Testis (tissue), 2 donors: ENCODE data around the gene SIGLEC14.

Experiments used
- CTCF ChIP-seq, 3 experiments: fragments of 450-650 bp in 2 of 3; fragments of 200-600 bp in 1 of 3; sonication (generic) in 1 of 3; IDR thresholded peaks; one replicate each; pipeline ENCODE4 v1.5.1; 2016 to 2019; ENCODE audit warnings: antibody characterized with exemption in 3 of 3, mild to moderate bottlenecking in 2 of 3, moderate library complexity in 1 of 3
- POLR2A ChIP-seq: fragments of 450-650 bp; IDR thresholded peaks from one replicate; pipeline ENCODE4 v1.6.1; 2017; ENCODE audit warnings: antibody characterized with exemption, mild to moderate bottlenecking, moderate library complexity

- TF ChIP-seq CTCF (IDR thresholded peaks at IDR 0.05) (peak; percentile 9 to 32 (median 25)), POLR2A (no peak)
Observed at GRCh38 chr19:51688671-51689571, 42.3 kb upstream of the SIGLEC14 start.
